ENCODE measurements around the gene FGF1. TPM values are rescaled to one million over a fixed set of nuclear protein-coding genes. Genes with fewer than 3 reads are reported as not detected.

FGF1 gene
- total RNA-seq, 1 donor from 2014 or later, result 23.5 TPM

GRCh38 chr5:142674531-142675469, 11.1 kb downstream of the FGF1 start:
- Histone ChIP-seq H3K4me1 (no peaks in the 10 kb centered on the region), H3K4me3 (no peak overlapping the region), H3K27ac (peak overlapping the region in 1 of 2 donors; percentile 52), H3K9me3 (no peaks in the 10 kb centered on the region), H3K27me3 (no peaks in the 10 kb centered on the region), H3K36me3 (no peaks in the 10 kb centered on the region)
- intact Hi-C loops (cut with DNase I), result no loop called here
- no peak for DNase-seq (ENCODE audit: low spot score in 2 of 2)
- TF ChIP-seq CTCF (IDR thresholded peaks at IDR 0.05), result no peak

- intact Hi-C loops (cut with DNase I), result no loop called here
- Histone ChIP-seq H3K27me3 (no peaks in the 10 kb centered on the region), H3K9me3 (no peaks in the 10 kb centered on the region), H3K36me3 (no peaks in the 10 kb centered on the region), H3K4me1 (no peaks in the 10 kb centered on the region), H3K4me3 (no peak overlapping the region), H3K27ac (no peak overlapping the region)
- DNase-seq (ENCODE audit: low spot score in 2 of 2), result no peak
- no peak for TF ChIP-seq CTCF (IDR thresholded peaks at IDR 0.05)
These were observed 14.1 kb downstream of the FGF1 start for GRCh38 chr5:142671801-142672200.

GRCh38 chr5:142671266-142671665, 14.6 kb downstream of the FGF1 start:
- Histone ChIP-seq H3K36me3 (no peaks in the 10 kb centered on the region), H3K27me3 (no peaks in the 10 kb centered on the region), H3K27ac (no peak overlapping the region), H3K4me1 (no peaks in the 10 kb centered on the region), H3K4me3 (no peak overlapping the region), H3K9me3 (no peaks in the 10 kb centered on the region)
- no peak for TF ChIP-seq CTCF (IDR thresholded peaks at IDR 0.05)
- DNase-seq (ENCODE audit: low spot score in 2 of 2), result no peak
- intact Hi-C loops (cut with DNase I), result no loop called here

GRCh38 chr5:142670804-142671203, 15.1 kb downstream of the FGF1 start:
- H3K4me1 ChIP-seq, result no peaks in the 10 kb centered on the region
- TF ChIP-seq CTCF (IDR thresholded peaks at IDR 0.05), result no peak
- H3K27me3 ChIP-seq, result no peaks in the 10 kb centered on the region
- no peak overlapping the region for H3K27ac ChIP-seq
- DNase-seq (ENCODE audit: low spot score in 2 of 2), result no peak
- H3K9me3 ChIP-seq, result no peaks in the 10 kb centered on the region
- H3K4me3 ChIP-seq, result no peak overlapping the region
- intact Hi-C loops (cut with DNase I), result no loop called here
- no peaks in the 10 kb centered on the region for H3K36me3 ChIP-seq

- intact Hi-C loops (cut with DNase I), result no loop called here
- no peaks in the 10 kb centered on the region for H3K27me3 ChIP-seq
- no peak for DNase-seq (ENCODE audit: low spot score in 2 of 2)
- H3K4me3 ChIP-seq, result no peak overlapping the region
- no peaks in the 10 kb centered on the region for H3K9me3 ChIP-seq
- no peak for TF ChIP-seq CTCF (IDR thresholded peaks at IDR 0.05)
- H3K36me3 ChIP-seq, result no peaks in the 10 kb centered on the region
- no peak overlapping the region for H3K27ac ChIP-seq
- H3K4me1 ChIP-seq, result no peaks in the 10 kb centered on the region
These were observed 16.4 kb downstream of the FGF1 start for GRCh38 chr5:142669477-142669876.

Data from ascending aorta (tissue), 2 donors.